NT2/D1 (cell line): Measurements from ENCODE around the gene FBXW9.
"Not testable (repeated sequence)": the region's sequence is repeated elsewhere in the genome, so short reads cannot be mapped to it uniquely, and the experiment has no call there.

Source experiments
- DNase-seq: peaks from one replicate; pipeline ENCODE4 v3.0.0-alpha.2; 2011; ENCODE audit warnings: low read depth, low spot score
- H3K27me3 ChIP-seq: 2 replicates; pipeline ENCODE4 v1.6.0; 2011; ENCODE audit warnings: mild to moderate bottlenecking; ENCODE audit not compliant: insufficient read length, insufficient read depth
- H3K36me3 ChIP-seq: 2 replicates; pipeline ENCODE4 v1.6.1; 2011; ENCODE audit warnings: mild to moderate bottlenecking, low read length, mixed read lengths; ENCODE audit not compliant: insufficient read depth, insufficient read length
- H3K4me1 ChIP-seq: 2 replicates; pipeline ENCODE4 v1.5.1; 2011; ENCODE audit not compliant: insufficient read depth, insufficient read length
- H3K4me3 ChIP-seq: 2 replicates; pipeline ENCODE4 v1.5.1; 2011; ENCODE audit warnings: low read depth; ENCODE audit not compliant: insufficient read length
- H3K9ac ChIP-seq: 2 replicates; pipeline ENCODE4 v1.6.0; 2011; ENCODE audit warnings: low read depth; ENCODE audit not compliant: insufficient read length
- H3K9me3 ChIP-seq: 2 replicates; pipeline ENCODE4 v1.5.1; 2011; ENCODE audit warnings: mild to moderate bottlenecking, low read length; ENCODE audit not compliant: insufficient read depth
- SUZ12 ChIP-seq: IDR thresholded peaks from 2 replicates; pipeline ENCODE4 v1.6.1; 2011; ENCODE audit not compliant: insufficient read length, insufficient read depth; ENCODE audit errors: extremely low read depth
- YY1 ChIP-seq: IDR thresholded peaks from 2 replicates; pipeline ENCODE4 v1.6.1; 2011; ENCODE audit not compliant: insufficient read length, insufficient read depth
- ZNF274 ChIP-seq: IDR thresholded peaks from 2 replicates; pipeline ENCODE4 v1.6.1; 2011; ENCODE audit warnings: mild to moderate bottlenecking, low read depth, low read length

FBXW9 gene

DNA sequence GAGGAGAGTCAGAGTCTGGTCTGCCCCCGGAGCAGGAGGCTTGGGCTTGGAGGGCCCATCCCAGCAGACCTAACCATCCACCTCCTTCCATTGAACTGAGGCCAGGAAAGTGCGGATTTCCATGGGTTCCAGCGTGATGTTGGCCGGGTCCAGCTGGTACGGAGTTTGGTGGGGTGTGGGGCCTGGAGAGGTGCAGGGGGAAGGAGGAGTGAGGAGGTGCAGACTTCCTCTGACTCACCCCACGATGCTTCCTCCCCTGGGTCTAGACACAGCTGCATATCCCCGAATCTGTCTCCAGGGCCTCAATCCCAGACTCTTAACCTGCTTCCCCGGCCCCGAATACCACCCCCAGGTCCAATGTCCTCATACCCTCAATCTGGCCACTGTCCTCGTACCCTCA is 49.9 kb downstream of the FBXW9 start:
- H3K9me3 ChIP-seq: no peaks in the 10 kb centered on the region; the same call in 1 of the 2 replicates
- H3K4me1 ChIP-seq: no peaks in the 10 kb centered on the region
- TF ChIP-seq SUZ12: no peak
- TF ChIP-seq ZNF274: no peak
- DNase-seq: no peak
- peaks cover 29% of the 10 kb centered on the region for H3K36me3 ChIP-seq
- H3K9ac ChIP-seq: no peak overlapping the region
- no peaks in the 10 kb centered on the region for H3K27me3 ChIP-seq
- H3K4me3 ChIP-seq: no peak overlapping the region

DNA sequence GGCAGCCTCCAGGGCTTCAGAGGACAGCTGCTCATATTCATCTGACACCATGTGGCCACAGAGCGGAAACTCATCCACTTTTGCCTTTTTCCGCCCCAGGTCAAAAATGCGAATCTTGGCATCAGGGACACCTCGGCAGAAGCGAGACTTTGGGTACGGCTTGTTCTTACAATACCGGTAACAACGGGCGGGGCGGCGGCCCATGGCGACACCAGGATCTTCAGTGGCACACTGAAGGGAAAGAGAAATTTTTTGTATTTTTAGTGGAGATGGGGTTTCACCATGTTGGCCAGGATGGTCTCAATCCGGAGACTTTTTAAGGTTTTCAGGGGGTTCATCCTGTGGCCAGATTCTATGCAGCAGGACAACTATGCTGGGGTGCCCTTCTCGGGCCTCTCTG is 52.7 kb downstream of the FBXW9 start:
- not testable (repeated sequence) for H3K27me3 ChIP-seq, H3K4me1 ChIP-seq, DNase-seq, H3K9me3 ChIP-seq, H3K4me3 ChIP-seq, H3K9ac ChIP-seq
- peaks cover 25% of the 10 kb centered on the region for H3K36me3 ChIP-seq

DNA sequence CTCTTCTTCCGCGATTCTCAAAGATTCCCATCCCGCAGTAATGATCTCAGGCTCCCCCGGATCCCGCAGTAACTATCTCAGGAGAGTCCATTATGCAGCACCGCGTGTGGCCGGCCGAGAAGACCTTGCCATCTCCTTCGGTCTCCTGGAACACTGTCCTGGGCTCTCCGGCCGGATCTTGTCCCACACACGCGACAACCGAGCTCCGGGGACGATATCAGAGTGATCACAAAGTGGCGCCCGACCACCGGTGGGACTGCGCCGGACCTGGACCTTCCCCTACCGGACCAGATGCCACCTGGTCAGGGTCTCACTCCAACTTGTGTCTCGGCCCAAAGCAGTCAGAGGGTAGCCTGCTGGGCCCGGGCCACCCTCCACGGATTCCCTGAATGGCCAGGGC is 53.9 kb downstream of the FBXW9 start:
- TF ChIP-seq SUZ12 (no peak), YY1 (no peak), ZNF274 (no peak)
- H3K36me3 ChIP-seq: peaks cover 21% of the 10 kb centered on the region
- no peak for DNase-seq
- no peaks in the 10 kb centered on the region for H3K9me3 ChIP-seq
- H3K27me3 ChIP-seq: no peaks in the 10 kb centered on the region
- no peak overlapping the region for H3K4me3 ChIP-seq
- H3K4me1 ChIP-seq: no peaks in the 10 kb centered on the region
- H3K9ac ChIP-seq: no peak overlapping the region

DNA sequence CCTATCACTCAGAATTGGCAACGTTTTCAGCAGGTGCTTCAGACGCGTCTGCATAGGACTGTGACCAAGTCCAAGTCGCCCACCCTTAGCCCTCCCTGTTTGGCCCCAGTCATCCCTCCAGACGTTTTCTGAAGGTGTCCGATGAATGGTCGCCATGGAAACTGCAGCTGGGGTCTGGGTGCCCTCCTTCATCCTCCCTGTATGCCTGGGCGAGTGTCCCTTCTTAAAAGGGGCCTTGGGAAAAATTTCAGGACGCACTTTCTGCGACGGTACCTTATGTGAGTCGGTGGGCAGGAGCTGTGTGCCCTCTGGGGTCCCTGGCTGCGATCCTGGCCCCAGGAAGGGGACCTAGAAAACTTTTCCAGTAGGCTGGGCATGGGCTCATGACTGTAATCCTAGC is 55.0 kb downstream of the FBXW9 start:
- Histone ChIP-seq H3K27me3 (no peaks in the 10 kb centered on the region), H3K36me3 (peaks cover 12% of the 10 kb centered on the region), H3K4me3 (no peak overlapping the region), H3K4me1 (peaks cover 2% of the 10 kb centered on the region), H3K9me3 (no peaks in the 10 kb centered on the region), H3K9ac (no peak overlapping the region)
- TF ChIP-seq SUZ12: no peak
- TF ChIP-seq ZNF274: no peak
- TF ChIP-seq YY1: no peak
- no peak for DNase-seq

DNA sequence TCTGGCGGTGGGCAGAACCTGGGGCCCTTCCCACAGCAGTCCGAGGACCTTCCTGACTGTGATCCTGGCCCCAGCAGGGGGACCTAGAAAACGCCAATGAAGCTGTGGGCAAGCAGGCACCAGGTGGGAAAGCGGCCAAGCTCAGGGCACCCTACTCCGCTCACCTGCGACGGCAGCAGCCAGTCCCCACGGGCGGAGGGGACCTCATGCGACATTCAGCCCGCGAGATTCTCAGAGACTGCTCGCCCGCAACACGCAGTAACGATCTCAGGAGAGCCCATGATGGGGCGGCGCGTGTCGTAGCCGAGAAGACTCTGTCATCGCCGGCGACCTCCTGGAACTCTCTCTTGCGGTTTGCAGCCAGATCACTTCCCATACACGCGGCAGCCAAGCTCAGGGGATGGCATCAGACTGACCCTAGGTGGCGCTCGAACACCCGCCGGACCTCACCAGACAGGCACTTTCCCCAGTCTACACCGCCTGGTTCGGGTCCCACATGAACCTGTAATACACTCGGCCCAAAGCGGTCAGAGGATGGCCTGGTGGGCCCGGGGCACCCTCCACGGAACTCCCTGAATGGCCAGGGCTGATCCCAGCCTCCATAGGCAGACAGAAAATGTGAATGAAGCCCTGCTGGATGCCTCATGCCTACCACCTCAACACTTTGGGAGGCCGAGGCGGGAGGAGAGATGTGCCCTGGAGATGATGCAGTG is 56.4 kb downstream of the FBXW9 start:
- DNase-seq: peak; percentile 81
- H3K4me3 ChIP-seq: peak overlapping the region; percentile 29
- no peak for TF ChIP-seq YY1
- TF ChIP-seq ZNF274: no peak
- TF ChIP-seq SUZ12: no peak
- H3K4me1 ChIP-seq: peaks cover 2% of the 10 kb centered on the region
- H3K27me3 ChIP-seq: no peaks in the 10 kb centered on the region
- H3K9ac ChIP-seq: peak overlapping the region; percentile 74
- H3K36me3 ChIP-seq: peaks cover 10% of the 10 kb centered on the region
- no peaks in the 10 kb centered on the region for H3K9me3 ChIP-seq
